GM12878 (cell line): ENCODE measurements around the gene NGF. TPM values are rescaled to one million over a fixed set of nuclear protein-coding genes. Genes with fewer than 3 reads are reported as not detected.

ENCODE experiments used
- ATAC-seq: fragments of 200-7000 bp; cut with Tn5 transposase; 3 replicates; pipeline ENCODE4 v1.9.1; 2020; ENCODE audit warnings: mild to moderate bottlenecking, moderate library complexity
- BruUV-seq: library from RNA; stranded (reverse); fragments of 400-500 nt; replicated peaks from 2 replicates; lab custom pipeline; 2021; lab: Mats Ljungman, UMichigan
- CTCF ChIA-PET: fragments of 300-600 bp; sonication (Branson Sonifier 250); formaldehyde crosslinking; extraction: SDS; loops from one replicate; lab custom pipeline; 2021; ENCODE audit warnings: inconsistent platforms; lab: Yijun Ruan, JAX
- POLR2A ChIA-PET: fragments of 350-600 bp; formaldehyde crosslinking; extraction: SDS; loops from one replicate; lab custom pipeline; 2021; ENCODE audit warnings: inconsistent platforms; lab: Charles Lee
- RAD21 ChIA-PET: fragments of 300-600 bp; sonication (Branson Sonifier 250); formaldehyde crosslinking; loops from one replicate; lab custom pipeline; 2023; ENCODE audit warnings: antibody characterized with exemption; ENCODE audit not compliant: unreplicated experiment; lab: Charles Lee
- SMC1A ChIA-PET: fragments of 300-600 bp; sonication (Branson Sonifier 250); formaldehyde crosslinking; loops from one replicate; lab custom pipeline; 2023; ENCODE audit not compliant: unreplicated experiment, uncharacterized antibody; lab: Charles Lee
- DNase-seq: peaks from one replicate; pipeline ENCODE4 v3.0.0-alpha.2; 2011; ENCODE audit warnings: low read depth, low spot score
- FAIRE-seq: peaks from 3 replicates; lab custom pipeline; 2011; peaks lifted over from hg19 to GRCh38; lab: Jason Lieb, UNC
- H2AFZ ChIP-seq: 2 replicates; pipeline ENCODE4 v1.6.0; 2011; ENCODE audit warnings: low read depth, low read length, control low read depth; ENCODE audit not compliant: control insufficient read depth
- H3K27ac ChIP-seq: 2 replicates; pipeline ENCODE4 v1.5.1; 2011; ENCODE audit warnings: control low read depth; ENCODE audit not compliant: control insufficient read depth, insufficient read depth
- H3K27me3 ChIP-seq, 2 experiments: replicated peaks in 1 of 2; 2 replicates each; pipeline versions ENCODE4 v1.6.0 to v1.6.1; 2011; ENCODE audit warnings: low read length in 1 of 2; ENCODE audit not compliant: control insufficient read depth in 2 of 2, insufficient read depth in 2 of 2
- H3K36me3 ChIP-seq, 2 experiments: 2 replicates each; pipeline ENCODE4 v1.5.1; 2011; ENCODE audit warnings: low read length in 1 of 2; ENCODE audit not compliant: control insufficient read depth in 2 of 2, insufficient read depth in 2 of 2
- H3K4me1 ChIP-seq: 2 replicates; pipeline ENCODE4 v1.6.1; 2011; ENCODE audit warnings: mild to moderate bottlenecking, low read length, moderate library complexity, mixed read lengths; ENCODE audit not compliant: control insufficient read depth, insufficient read depth
- H3K4me2 ChIP-seq: 2 replicates; pipeline ENCODE4 v1.6.0; 2011; ENCODE audit warnings: control low read depth; ENCODE audit not compliant: control insufficient read depth, insufficient read depth
- H3K4me3 ChIP-seq: fragments of 200-600 bp; sonication (generic); 2 replicates; pipeline ENCODE4 v1.5.1; 2016
- H3K79me2 ChIP-seq: 2 replicates; pipeline ENCODE4 v1.6.0; 2011; ENCODE audit warnings: low read length; ENCODE audit not compliant: control insufficient read depth, insufficient read depth
- H3K9ac ChIP-seq: 2 replicates; pipeline ENCODE4 v1.8.0; 2011; ENCODE audit warnings: low read length, control low read depth, mixed read lengths; ENCODE audit not compliant: control insufficient read depth, insufficient read depth
- H3K9me3 ChIP-seq: replicated peaks from 3 replicates; pipeline ENCODE4 v1.5.1; 2011; ENCODE audit warnings: mild to moderate bottlenecking, low read length; ENCODE audit not compliant: control insufficient read depth, insufficient read depth
- H4K20me1 ChIP-seq: 2 replicates; pipeline ENCODE4 v1.6.0; 2011; ENCODE audit not compliant: control insufficient read depth, insufficient read depth
- ATF7 ChIP-seq: fragments of 450-650 bp; IDR thresholded peaks from 2 replicates; pipeline ENCODE4 v1.6.1; 2016; ENCODE audit warnings: low read depth, mild to moderate bottlenecking
- CREM ChIP-seq: IDR thresholded peaks from 2 replicates; pipeline ENCODE4 v1.6.1; 2014; ENCODE audit warnings: antibody characterized with exemption, low read depth
- HDAC6 ChIP-seq: fragments of 200-600 bp; sonication (generic); IDR thresholded peaks from one replicate; pipeline ENCODE4 v1.8.0; 2017; ENCODE audit warnings: antibody characterized with exemption; ENCODE audit not compliant: unreplicated experiment
- SUZ12 ChIP-seq: fragments of 200-600 bp; sonication (generic); IDR thresholded peaks from one replicate; pipeline ENCODE4 v1.6.1; 2018; ENCODE audit warnings: antibody characterized with exemption, mild to moderate bottlenecking; ENCODE audit not compliant: unreplicated experiment
- WGBS: methylation state at CpG from one replicate; pipeline ENCODE4 v1.1.6; 2016; ENCODE audit warnings: low lambda C conversion rate; ENCODE audit not compliant: insufficient replicate concordance, insufficient coverage; ENCODE audit errors: missing lambda C conversion rate; 5-methylcytosine and 5-hydroxymethylcytosine counted together
- in situ Hi-C: fragments of 300-500 bp; cut with MboI; formaldehyde crosslinking; loops from 9 replicates; pipeline ENCODE4 v1.14.3; 2018; ENCODE audit warnings: mixed read lengths
- intact Hi-C: fragments of 100-400 bp; cut with micrococcal nuclease; formaldehyde crosslinking; loops from one replicate; pipeline ENCODE4 v1.14.2; 2022; ENCODE audit not compliant: unreplicated experiment
- polyA plus RNA-seq, 11 experiments: library from polyadenylated mRNA; depleted of rRNA in 4 of 11; unstranded in 6 of 11; stranded (reverse) in 5 of 11; fragments of >200 nt; fragmentation: Nextera tagmentation in 4 of 11; fragmentation: Illumina TruSeq in 1 of 11; extraction: Ambion mirVana in 4 of 11; extraction: Trizol in 1 of 11; gene quantifications; 1 replicate in 1 of 11; 2 replicates in 10 of 11; pipeline versions ENCODE4 v1.2.1 to v1.2.3, GENCODE V29; 2011 to 2016; ENCODE audit warnings: inconsistent platforms in 2 of 11, missing spikeins in 2 of 11, low read depth in 1 of 11
- total RNA-seq, 4 experiments: library from RNA; depleted of rRNA in 3 of 4; stranded (reverse); fragments of >200 nt in 3 of 4; fragmentation: Illumina TruSeq in 1 of 4; extraction: Trizol in 1 of 4; gene quantifications; 2 replicates each; pipeline versions ENCODE4 v1.2.1 to v1.2.3, GENCODE V29; 2013 to 2021
- TF ChIP-seq, protein P1 (sequence below): fragments of 450-650 bp; formaldehyde crosslinking; IDR thresholded peaks from 2 replicates; pipeline ENCODE4 v1.4.0; 2022; ENCODE audit warnings: mild to moderate bottlenecking, moderate library complexity
- TF ChIP-seq, protein P2 (sequence below): IDR thresholded peaks from 2 replicates; pipeline ENCODE4 v1.6.1; 2011; ENCODE audit warnings: borderline replicate concordance, low read depth, mild to moderate bottlenecking, moderate library complexity, low read length; ENCODE audit not compliant: insufficient read depth, poor library complexity, severe bottlenecking
- TF ChIP-seq, protein P3 (sequence below): IDR thresholded peaks from 2 replicates; pipeline ENCODE4 v1.6.1; 2012; ENCODE audit warnings: low read length, inconsistent platforms
- TF ChIP-seq, protein P4 (sequence below): fragments of 450-650 bp; IDR thresholded peaks from 2 replicates; pipeline ENCODE4 v1.6.1; 2016; ENCODE audit warnings: mild to moderate bottlenecking, moderate library complexity, borderline replicate concordance
- TF ChIP-seq, protein P5 (sequence below): IDR thresholded peaks from 2 replicates; pipeline ENCODE4 v1.6.1; 2012; ENCODE audit warnings: low read depth, low read length, improper control_type of control experiment

NGF gene
- total and polyA plus RNA-seq, 10 of the 15 experiments (the other 5 are each of a cell fraction or from before 2014, with no cell fraction given): not detected

DNA sequence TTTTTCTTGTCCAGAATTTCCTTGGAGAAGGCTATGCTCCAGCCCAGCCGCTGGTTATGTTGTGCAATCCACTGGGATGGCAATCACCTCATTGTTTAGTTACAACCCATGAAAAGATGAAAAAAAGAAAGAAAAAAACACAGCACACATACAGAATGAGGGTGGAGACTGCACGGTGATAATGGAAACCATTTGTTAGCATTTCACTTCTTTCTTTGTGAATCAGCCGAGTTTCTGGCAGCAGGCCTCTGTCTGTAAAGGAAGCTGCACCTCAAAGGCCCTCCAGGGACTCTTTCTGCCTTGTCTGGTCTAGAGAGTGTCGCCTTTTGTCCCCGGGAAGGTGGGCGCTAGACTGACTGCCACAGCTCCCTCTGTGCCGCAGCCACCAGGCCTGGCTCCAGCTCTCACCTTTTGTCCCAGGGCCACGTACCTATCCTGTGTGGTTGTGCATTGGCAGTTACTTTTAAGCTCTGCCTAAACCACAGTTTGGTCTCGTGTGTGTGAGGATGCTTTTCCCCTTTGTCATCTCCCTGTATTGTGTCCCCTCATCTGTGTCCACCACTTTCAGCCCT is 35.6 kb downstream of the NGF start:
- DNase-seq (no peak), ATAC-seq (no peak), FAIRE-seq (no peak)
- no TSS peak for BruUV-seq
- Histone ChIP-seq H3K4me3 (no peak overlapping the region), H3K79me2 (no peaks in the 10 kb centered on the region), H3K27me3 (peaks cover 0 to 3% of the 10 kb centered on the region in 2 experiments; a peak in 1 of 4 replicates), H3K27ac (no peak overlapping the region), H2AFZ (no peak overlapping the region), H3K9me3 (peaks cover 2% of the 10 kb centered on the region; the same call in 2 of the 3 replicates), H4K20me1 (no peaks in the 10 kb centered on the region), H3K4me2 (no peak overlapping the region), H3K36me3 (no peaks in the 10 kb centered on the region), H3K4me1 (no peaks in the 10 kb centered on the region), H3K9ac (no peak overlapping the region)
- ChIA-PET POLR2A (no interaction called here), RAD21 (no interaction called here), CTCF (no interaction called here), SMC1A (interaction anchor here (0.6 kb wide), 1 partner anchor 1879 kb away, joined by 3 read pairs; no protein-coding TSS in a partner anchor)
- intact Hi-C loops (no loop called here), in situ Hi-C loops (no loop called here)
- WGBS: 5% methylated on average over 9 of the region's 9 CpGs
- TF ChIP-seq CREM (no peak), HDAC6 (no peak), ATF7 (no peak), SUZ12 (no peak)
- TF ChIP-seq, protein P1, sequence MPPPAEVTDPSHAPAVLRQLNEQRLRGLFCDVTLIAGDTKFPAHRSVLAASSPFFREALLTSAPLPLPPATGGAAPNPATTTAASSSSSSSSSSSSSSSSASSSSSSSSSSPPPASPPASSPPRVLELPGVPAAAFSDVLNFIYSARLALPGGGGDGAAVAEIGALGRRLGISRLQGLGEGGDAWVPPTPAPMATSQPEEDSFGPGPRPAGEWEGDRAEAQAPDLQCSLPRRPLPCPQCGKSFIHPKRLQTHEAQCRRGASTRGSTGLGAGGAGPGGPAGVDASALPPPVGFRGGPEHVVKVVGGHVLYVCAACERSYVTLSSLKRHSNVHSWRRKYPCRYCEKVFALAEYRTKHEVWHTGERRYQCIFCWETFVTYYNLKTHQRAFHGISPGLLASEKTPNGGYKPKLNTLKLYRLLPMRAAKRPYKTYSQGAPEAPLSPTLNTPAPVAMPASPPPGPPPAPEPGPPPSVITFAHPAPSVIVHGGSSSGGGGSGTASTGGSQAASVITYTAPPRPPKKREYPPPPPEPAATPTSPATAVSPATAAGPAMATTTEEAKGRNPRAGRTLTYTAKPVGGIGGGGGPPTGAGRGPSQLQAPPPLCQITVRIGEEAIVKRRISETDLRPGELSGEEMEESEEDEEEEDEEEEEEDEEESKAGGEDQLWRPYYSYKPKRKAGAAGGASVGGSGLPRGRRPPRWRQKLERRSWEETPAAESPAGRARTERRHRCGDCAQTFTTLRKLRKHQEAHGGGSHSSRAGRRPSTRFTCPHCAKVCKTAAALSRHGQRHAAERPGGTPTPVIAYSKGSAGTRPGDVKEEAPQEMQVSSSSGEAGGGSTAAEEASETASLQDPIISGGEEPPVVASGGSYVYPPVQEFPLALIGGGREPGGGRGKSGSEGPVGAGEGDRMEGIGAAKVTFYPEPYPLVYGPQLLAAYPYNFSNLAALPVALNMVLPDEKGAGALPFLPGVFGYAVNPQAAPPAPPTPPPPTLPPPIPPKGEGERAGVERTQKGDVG (CRISPR knock-in tag): no peak
- TF ChIP-seq, protein P2, sequence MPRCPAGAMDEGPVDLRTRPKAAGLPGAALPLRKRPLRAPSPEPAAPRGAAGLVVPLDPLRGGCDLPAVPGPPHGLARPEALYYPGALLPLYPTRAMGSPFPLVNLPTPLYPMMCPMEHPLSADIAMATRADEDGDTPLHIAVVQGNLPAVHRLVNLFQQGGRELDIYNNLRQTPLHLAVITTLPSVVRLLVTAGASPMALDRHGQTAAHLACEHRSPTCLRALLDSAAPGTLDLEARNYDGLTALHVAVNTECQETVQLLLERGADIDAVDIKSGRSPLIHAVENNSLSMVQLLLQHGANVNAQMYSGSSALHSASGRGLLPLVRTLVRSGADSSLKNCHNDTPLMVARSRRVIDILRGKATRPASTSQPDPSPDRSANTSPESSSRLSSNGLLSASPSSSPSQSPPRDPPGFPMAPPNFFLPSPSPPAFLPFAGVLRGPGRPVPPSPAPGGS: no peak
- TF ChIP-seq, protein P3, sequence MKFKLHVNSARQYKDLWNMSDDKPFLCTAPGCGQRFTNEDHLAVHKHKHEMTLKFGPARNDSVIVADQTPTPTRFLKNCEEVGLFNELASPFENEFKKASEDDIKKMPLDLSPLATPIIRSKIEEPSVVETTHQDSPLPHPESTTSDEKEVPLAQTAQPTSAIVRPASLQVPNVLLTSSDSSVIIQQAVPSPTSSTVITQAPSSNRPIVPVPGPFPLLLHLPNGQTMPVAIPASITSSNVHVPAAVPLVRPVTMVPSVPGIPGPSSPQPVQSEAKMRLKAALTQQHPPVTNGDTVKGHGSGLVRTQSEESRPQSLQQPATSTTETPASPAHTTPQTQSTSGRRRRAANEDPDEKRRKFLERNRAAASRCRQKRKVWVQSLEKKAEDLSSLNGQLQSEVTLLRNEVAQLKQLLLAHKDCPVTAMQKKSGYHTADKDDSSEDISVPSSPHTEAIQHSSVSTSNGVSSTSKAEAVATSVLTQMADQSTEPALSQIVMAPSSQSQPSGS: no peak
- TF ChIP-seq, protein P4, sequence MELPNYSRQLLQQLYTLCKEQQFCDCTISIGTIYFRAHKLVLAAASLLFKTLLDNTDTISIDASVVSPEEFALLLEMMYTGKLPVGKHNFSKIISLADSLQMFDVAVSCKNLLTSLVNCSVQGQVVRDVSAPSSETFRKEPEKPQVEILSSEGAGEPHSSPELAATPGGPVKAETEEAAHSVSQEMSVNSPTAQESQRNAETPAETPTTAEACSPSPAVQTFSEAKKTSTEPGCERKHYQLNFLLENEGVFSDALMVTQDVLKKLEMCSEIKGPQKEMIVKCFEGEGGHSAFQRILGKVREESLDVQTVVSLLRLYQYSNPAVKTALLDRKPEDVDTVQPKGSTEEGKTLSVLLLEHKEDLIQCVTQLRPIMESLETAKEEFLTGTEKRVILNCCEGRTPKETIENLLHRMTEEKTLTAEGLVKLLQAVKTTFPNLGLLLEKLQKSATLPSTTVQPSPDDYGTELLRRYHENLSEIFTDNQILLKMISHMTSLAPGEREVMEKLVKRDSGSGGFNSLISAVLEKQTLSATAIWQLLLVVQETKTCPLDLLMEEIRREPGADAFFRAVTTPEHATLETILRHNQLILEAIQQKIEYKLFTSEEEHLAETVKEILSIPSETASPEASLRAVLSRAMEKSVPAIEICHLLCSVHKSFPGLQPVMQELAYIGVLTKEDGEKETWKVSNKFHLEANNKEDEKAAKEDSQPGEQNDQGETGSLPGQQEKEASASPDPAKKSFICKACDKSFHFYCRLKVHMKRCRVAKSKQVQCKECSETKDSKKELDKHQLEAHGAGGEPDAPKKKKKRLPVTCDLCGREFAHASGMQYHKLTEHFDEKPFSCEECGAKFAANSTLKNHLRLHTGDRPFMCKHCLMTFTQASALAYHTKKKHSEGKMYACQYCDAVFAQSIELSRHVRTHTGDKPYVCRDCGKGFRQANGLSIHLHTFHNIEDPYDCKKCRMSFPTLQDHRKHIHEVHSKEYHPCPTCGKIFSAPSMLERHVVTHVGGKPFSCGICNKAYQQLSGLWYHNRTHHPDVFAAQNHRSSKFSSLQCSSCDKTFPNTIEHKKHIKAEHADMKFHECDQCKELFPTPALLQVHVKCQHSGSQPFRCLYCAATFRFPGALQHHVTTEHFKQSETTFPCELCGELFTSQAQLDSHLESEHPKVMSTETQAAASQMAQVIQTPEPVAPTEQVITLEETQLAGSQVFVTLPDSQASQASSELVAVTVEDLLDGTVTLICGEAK: no peak
- TF ChIP-seq, protein P5, sequence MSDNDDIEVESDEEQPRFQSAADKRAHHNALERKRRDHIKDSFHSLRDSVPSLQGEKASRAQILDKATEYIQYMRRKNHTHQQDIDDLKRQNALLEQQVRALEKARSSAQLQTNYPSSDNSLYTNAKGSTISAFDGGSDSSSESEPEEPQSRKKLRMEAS: no peak
